GM19372 (cell line): Measurements from ENCODE around the gene MPHOSPH10.
A peak's percentile ranks its signal among the peaks of the same experiment; 100 is the strongest.
"Not testable (repeated sequence)": the region's sequence is repeated elsewhere in the genome, so short reads cannot be mapped to it uniquely, and the experiment has no call there.

Source experiments
- ATAC-seq: cut with Tn5 transposase; IDR thresholded peaks from one replicate; pipeline ENCODE4 v1.9.1; 2021; ENCODE audit warnings: mild to moderate bottlenecking, low read depth, moderate library complexity; ENCODE audit not compliant: unreplicated experiment

MPHOSPH10 gene

DNA sequence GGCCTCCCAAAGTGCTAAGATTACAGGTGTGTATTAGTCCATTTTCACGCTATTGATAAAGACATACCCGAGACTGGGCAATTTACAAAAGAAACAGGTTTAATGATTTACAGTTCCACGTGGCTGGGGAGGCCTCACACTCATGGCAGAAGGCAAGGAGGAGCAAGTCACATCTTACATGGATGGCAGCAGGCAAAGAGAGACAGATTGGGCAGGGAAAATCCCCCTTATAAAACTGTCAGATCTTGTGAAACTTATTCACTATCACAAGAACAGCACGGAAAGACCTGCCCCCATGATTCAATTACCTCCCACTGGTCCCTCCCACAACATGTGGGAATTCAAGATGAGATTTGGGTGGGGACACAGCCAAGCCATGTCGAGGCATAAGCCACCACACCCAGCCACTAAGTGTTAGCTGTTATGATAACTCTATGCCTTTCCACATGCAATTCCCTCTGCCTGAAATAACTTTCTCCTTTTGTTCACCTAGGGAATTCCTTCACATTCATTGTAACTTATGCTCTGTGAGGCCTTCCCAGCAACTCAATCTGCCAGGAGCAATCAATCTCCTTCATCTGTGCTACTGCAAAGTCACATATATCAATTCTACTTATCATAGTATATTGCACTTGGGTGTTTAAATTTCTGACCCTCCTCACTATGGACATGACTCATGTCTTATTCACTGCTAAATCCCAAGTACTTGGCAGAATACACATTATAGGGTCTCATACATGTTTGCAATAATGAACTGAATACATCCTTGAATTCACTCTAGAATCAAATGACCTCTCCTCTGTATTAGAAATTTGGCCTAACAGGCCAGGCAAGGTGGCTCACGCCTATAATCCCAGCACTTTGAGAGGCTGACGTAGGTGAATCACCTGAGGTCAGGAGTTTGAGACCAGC lies 7.8 kb upstream of the MPHOSPH10 start:
- ATAC-seq = no peak

GRCh38 chr2:71125506-71126294 lies 4.7 kb upstream of the MPHOSPH10 start:
- ATAC-seq = no peak

DNA sequence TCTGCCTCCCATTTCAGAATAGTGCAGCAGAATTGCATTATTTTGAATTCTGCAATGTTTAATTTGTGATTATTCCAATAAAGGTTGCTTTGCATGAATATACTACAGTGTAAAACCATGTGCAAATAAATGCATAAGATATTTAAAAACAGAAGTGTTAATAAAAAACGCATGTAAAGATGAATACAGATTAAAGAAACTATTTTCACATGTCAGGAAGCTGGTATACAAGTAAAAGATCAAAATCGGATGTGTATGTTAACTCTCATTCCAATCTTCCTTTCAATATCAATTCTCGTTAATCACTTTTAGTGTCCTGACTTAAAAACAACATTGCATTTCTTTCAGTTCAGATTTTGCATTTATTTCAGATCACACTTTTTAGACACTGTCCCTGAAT lies 3.5 kb upstream of the MPHOSPH10 start:
- ATAC-seq = no peak

DNA sequence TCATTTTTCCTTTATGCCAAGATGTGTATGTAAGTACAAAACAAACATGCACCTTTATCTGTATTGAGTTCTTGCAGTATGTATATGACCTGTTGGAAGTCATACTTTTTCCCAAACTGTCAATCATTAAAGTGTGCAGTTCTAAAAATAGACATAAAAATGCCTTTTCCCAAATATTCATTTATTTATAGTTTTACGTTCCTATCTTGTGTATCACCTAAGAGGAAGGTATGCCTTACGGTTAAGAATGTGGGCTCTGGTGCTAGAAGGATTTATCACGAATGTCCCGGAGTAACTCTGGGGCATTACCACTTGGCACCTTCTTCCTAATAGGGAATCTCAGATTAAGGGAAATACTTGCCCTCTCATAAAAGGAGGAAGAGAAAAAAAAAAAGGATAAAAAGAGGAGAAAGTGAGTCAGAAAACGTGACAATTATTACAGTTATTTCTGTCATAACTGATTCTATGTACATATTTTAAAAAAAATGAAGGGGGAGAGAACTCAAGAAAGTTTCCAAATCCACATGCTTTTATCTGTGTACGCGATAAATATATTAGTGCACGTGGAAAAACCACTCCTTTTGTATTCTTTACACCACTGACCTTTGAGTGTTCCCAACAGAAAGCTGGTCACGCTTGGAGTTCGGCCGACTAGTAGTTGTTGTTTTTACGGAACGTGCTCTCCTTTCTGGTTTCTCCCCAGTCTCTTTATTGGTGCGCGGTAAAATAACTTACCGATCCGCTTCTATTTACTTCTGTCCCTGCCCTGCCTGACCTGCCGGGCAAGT lies 1.1 kb upstream of the MPHOSPH10 start:
- no peak for ATAC-seq

GRCh38 chr2:71129902-71130151 lies 607 bp upstream of the MPHOSPH10 start:
- peak; percentile 35 for ATAC-seq

- ATAC-seq = peak; percentile 20
These were observed 441 bp downstream of the MPHOSPH10 start for GRCh38 chr2:71130905-71131244.

GRCh38 chr2:71131387-71132166 lies 1.1 kb downstream of the MPHOSPH10 start:
- not testable (repeated sequence) for ATAC-seq

DNA sequence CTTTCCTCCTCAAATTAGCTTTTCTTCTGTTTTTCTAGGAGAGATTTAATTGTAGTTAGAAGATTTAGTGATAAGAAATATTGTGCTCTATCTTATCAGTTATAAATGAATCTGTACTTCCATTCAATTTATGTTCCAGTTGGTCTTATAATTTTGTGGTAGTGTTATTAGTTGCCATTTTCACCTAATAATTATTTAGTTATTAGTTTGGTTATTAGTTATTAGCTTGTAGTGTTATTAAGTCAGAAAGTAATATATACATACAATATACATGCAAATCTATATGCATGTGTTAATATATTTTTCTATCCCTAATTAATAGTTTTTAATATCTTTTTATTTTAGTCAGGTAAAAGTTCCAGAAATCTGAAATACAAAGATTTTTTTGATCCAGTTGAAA lies 3.2 kb downstream of the MPHOSPH10 start:
- ATAC-seq = no peak

GRCh38 chr2:71136174-71136573 lies 5.7 kb downstream of the MPHOSPH10 start:
- no peak for ATAC-seq

GRCh38 chr2:71143782-71144181 lies 13.3 kb downstream of the MPHOSPH10 start:
- ATAC-seq = no peak

DNA sequence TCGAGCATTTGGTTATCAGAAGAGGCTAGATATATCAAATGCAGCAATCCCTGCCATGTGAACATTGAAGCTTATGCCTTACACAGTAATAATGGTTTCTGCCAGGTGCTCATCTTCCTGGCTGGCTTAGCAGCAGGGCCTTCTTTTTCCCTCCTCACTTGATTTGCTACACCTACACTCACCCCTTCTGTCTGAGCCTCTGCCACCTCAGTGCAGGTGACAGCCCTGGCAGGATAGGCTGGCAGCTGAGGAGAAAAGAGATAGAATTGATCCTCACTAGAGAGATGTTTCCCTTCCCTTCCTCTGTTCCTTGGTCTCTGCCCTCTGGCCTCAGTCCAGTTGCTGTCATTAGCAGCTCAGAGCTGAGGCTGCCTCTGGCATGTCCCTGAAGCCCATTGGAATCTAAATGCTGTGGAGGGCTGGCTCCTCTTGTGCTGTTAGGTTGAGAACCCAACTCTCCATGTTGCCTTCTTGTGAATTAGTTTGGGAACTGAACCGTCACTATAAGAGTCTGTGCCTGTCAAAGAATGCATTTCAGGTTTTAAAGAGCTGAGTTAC lies 18.2 kb downstream of the MPHOSPH10 start:
- ATAC-seq = no peak

DNA sequence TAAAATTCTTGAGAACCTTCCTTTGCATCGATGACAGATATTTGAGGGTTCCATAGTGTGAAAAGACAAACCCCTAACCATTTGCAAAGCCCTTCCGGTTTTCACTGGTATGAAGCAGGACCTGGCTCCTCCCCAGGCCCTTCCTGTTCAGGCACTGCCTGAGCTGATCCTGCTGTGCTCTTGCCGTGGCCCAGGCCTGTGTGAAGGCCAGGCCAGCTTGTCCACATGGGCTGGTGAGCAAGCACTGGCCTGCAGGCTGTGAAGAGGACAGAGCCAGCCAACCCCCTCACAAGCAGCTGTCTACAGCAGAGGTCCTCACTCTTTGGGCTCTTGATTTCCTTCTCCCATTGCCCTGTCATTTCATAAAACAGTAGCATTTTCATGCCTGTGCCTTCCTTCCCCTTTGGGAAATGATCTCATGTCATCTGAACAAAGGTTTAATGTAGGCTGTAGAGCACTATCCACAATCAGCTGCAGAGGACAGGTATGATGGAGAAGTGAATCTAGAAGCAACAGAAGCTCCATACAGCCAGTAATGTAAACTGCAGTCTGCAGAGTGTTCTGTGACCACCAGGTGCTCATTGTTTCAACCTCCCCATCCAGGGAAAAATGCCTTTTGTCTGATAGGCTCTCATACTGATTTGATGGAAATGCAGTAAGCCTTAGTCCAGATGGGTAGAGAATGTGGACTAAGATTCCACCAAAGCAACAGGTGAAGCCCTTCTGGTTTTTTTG lies 19.8 kb downstream of the MPHOSPH10 start:
- ATAC-seq = no peak

- ATAC-seq = no peak
These were observed 21.2 kb downstream of the MPHOSPH10 start for GRCh38 chr2:71151620-71152019.

DNA sequence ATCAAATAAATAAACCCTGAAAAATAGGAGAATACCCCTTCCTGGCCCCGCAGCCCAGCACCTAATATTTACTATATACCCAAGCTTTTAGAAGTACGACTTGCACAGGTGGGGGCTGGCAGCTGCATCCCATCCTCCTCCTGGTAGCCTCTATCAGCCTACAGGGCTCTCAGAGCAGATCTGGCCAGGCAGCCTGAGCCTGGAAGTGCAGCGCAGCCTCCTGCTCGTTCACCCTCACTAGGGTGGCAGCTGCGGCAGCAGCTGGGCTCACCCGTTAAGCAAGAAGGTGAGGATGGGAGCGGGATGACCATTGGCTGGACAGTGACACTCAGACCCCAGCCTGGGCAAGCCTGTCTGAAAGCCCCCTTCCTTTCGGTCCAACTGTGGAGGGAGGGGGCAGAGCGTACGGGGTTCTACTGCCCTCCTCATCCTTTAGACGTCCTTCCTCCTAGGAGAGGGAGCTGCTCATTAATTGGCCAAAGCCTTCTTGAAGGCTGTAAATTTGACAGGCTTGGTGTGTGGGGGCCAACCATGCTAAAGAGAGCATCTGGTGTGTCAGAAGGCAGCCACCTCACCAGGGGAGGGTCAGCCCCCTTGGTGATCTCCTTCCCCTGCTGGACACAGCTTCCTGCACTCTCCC lies 23.3 kb downstream of the MPHOSPH10 start:
- no peak for ATAC-seq

- ATAC-seq = no peak
These were observed 23.8 kb downstream of the MPHOSPH10 start for GRCh38 chr2:71154279-71154678.

GRCh38 chr2:71154798-71155197 lies 24.4 kb downstream of the MPHOSPH10 start:
- peak; percentile 72 for ATAC-seq

DNA sequence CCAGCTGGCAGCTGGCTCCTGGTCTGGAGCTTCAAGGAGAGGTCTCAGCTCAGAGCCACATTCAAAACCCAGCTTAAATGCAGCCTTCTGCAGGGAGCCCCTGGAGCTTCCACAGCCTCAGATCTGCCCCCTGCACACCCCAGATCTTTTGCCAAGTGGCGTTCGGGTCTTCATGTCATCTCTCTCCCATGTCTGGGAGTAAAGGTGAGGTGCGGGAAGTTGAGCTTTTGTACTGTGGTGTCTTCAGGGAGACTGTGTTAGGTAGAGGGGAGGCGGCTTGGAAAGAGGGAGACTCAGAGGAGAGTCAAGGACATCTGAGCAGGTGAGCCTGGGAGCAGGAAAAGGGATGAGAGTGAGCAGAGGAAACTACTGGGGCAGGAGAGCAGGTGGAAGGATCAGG lies 25.4 kb downstream of the MPHOSPH10 start:
- ATAC-seq = no peak

DNA sequence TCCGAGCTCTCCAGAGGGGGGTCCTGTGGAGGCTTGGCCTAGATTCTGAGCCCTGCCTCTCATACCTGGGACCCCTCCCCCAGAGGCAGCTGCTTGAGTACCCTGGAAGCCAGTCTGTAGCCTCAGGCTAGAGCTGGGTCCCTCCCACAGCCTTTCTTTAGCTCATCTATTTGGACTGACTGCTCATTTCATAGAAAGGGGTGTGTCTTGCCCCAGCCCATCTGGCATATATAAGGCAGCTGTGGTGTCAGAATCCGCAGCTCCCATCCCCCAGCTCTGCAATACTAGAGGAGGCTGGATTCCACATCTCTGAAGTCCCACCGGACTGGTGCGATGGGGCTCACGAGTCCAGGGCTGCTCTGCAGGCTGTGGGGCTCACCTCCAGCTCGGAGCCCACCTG lies 26.1 kb downstream of the MPHOSPH10 start:
- no peak for ATAC-seq
